OCI-LY3 (cell line): ENCODE measurements around the gene HSPA12B.

Experiments
- CTCF ChIP-seq: fragments of 200-600, 300-600 bp; sonication (generic); IDR thresholded peaks from 2 replicates; pipeline ENCODE4 v1.5.1; 2014; ENCODE audit warnings: antibody characterized with exemption, low read length, low read depth
- EZH2phosphoT487 ChIP-seq: fragments of 200-600 bp; shearing (Covaris generic); IDR thresholded peaks from 2 replicates; pipeline ENCODE4 v1.6.1; 2018; ENCODE audit warnings: antibody characterized with exemption, mixed run types, low read depth

DNA sequence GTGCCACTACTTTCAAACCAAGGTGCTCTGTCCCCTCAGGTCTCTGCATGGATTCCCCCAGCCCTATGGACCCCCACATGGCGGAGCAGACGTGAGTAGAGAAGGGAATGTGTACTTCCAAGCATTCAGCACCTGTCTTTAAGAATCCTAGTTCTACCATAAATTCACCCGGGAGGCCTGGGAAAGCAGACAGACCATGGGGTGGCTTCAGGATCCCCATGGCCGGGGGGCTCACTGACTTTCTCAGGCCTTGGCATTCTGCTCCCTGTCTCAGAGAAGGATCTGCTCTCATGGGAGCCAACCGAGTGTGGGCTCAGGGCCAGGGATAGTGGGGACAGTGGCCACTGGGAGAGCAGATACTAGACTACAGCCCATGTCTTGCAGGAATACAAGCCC is 65.9 kb downstream of the HSPA12B start:
- no peak for TF ChIP-seq CTCF
- no peak for TF ChIP-seq EZH2phosphoT487
